H1 (cell line): Measurements from ENCODE around the gene WRAP73. TPM values are rescaled to one million over a fixed set of nuclear protein-coding genes. Genes with fewer than 3 reads are reported as not detected.

ENCODE experiments used
- CTCF ChIA-PET: fragments of 300-600 bp; sonication (Branson Sonifier 250); formaldehyde crosslinking; loops from one replicate; lab custom pipeline; 2021; ENCODE audit not compliant: partially characterized antibody; lab: Charles Lee
- POLR2A ChIA-PET: fragments of 300-600 bp; sonication (Branson Sonifier 250); formaldehyde crosslinking; loops from one replicate; lab custom pipeline; 2021; ENCODE audit warnings: inconsistent platforms; ENCODE audit not compliant: partially characterized antibody; lab: Charles Lee
- DNase-seq, 2 experiments: peaks; one replicate each; pipeline versions ENCODE4 v3.0.0 to v3.0.0-alpha.2; 2010 to 2022; ENCODE audit warnings: low spot score in 2 of 2, low read depth in 1 of 2, mixed read lengths in 1 of 2
- FAIRE-seq: peaks from 2 replicates; lab custom pipeline; 2011; peaks lifted over from hg19 to GRCh38; lab: Jason Lieb, UNC
- H2AFZ ChIP-seq: 2 replicates; pipeline ENCODE4 v1.8.1; 2012; ENCODE audit warnings: low read length, inconsistent platforms
- H2AK5ac ChIP-seq: 2 replicates; pipeline ENCODE4 v1.6.1; 2013; ENCODE audit warnings: low read depth, low read length
- H2BK120ac ChIP-seq: replicated peaks from 2 replicates; pipeline ENCODE3; 2013; ENCODE audit warnings: low read depth, low read length, inconsistent platforms
- H2BK12ac ChIP-seq: 2 replicates; pipeline ENCODE4 v1.6.1; 2013; ENCODE audit warnings: low read depth, low read length
- H2BK15ac ChIP-seq: 2 replicates; pipeline ENCODE4 v1.6.1; 2013; ENCODE audit warnings: low read length
- H2BK20ac ChIP-seq: 2 replicates; pipeline ENCODE4 v1.6.1; 2013; ENCODE audit warnings: low read length
- H2BK5ac ChIP-seq: 2 replicates; pipeline ENCODE4 v1.6.1; 2013; ENCODE audit warnings: low read depth, low read length
- H3K14ac ChIP-seq: 2 replicates; pipeline ENCODE4 v1.6.1; 2013; ENCODE audit warnings: inconsistent platforms; ENCODE audit not compliant: insufficient read length
- H3K18ac ChIP-seq: 2 replicates; pipeline ENCODE4 v1.6.1; 2013; ENCODE audit warnings: low read length; ENCODE audit errors: extremely low read depth
- H3K23ac ChIP-seq: 2 replicates; pipeline ENCODE4 v1.6.1; 2013; ENCODE audit warnings: inconsistent platforms; ENCODE audit not compliant: insufficient read length
- H3K23me2 ChIP-seq: 2 replicates; pipeline ENCODE4 v1.6.1; 2013; ENCODE audit warnings: low read depth, low read length
- H3K27ac ChIP-seq: 2 replicates; pipeline ENCODE4 v1.6.1; 2011; ENCODE audit warnings: low read depth, low read length, inconsistent platforms
- H3K27me3 ChIP-seq, 4 experiments: replicated peaks in 1 of 4; 1 replicate in 1 of 4; 2 replicates in 3 of 4; pipeline versions ENCODE4 v1.6.1 to v1.8.1; 2011 to 2013; ENCODE audit warnings: low read length in 3 of 4, mild to moderate bottlenecking in 3 of 4, inconsistent platforms in 2 of 4, mixed read lengths in 2 of 4, moderate library complexity in 1 of 4; ENCODE audit not compliant: control insufficient read depth in 3 of 4, insufficient read depth in 3 of 4; ENCODE audit errors: extremely low read depth in 1 of 4
- H3K36me3 ChIP-seq, 4 experiments: 2 replicates each; pipeline versions ENCODE4 v1.6.1 to v1.8.1; 2011 to 2013; ENCODE audit warnings: mild to moderate bottlenecking in 4 of 4, low read length in 3 of 4, moderate library complexity in 2 of 4, control low read depth in 1 of 4, inconsistent platforms in 1 of 4; ENCODE audit not compliant: insufficient read depth in 4 of 4, control insufficient read depth in 2 of 4
- H3K4ac ChIP-seq: replicated peaks from 2 replicates; pipeline ENCODE3; 2013; ENCODE audit warnings: low read length, low read depth, mixed read lengths, inconsistent platforms; ENCODE audit not compliant: insufficient read length
- H3K4me1 ChIP-seq, 4 experiments: replicated peaks in 1 of 4; 1 replicate in 1 of 4; 2 replicates in 3 of 4; pipeline versions ENCODE4 v1.6.1 to v1.8.1; 2011 to 2013; ENCODE audit warnings: low read length in 3 of 4, inconsistent platforms in 2 of 4, mixed read lengths in 1 of 4; ENCODE audit not compliant: insufficient read depth in 4 of 4, control insufficient read depth in 3 of 4
- H3K4me2 ChIP-seq, 2 experiments: 2 replicates each; pipeline versions ENCODE4 v1.6.1 to v1.8.1; 2011 to 2013; ENCODE audit warnings: low read depth in 2 of 2, low read length in 2 of 2, control low read depth in 1 of 2, inconsistent platforms in 1 of 2, mild to moderate bottlenecking in 1 of 2; ENCODE audit not compliant: insufficient read depth in 1 of 2
- H3K4me3 ChIP-seq, 4 experiments: fragments of 200-600, 300-600 bp in 1 of 4; sonication (generic), shearing (Covaris generic), sonication (Bioruptor Twin) in 1 of 4; 2 replicates each; pipeline versions ENCODE4 v1.5.1 to v1.8.1; 2011 to 2016; ENCODE audit warnings: low read length in 4 of 4, low read depth in 3 of 4, control low read depth in 2 of 4, inconsistent platforms in 2 of 4, mild to moderate bottlenecking in 2 of 4, mixed read lengths in 1 of 4, moderate library complexity in 1 of 4; ENCODE audit not compliant: insufficient read depth in 2 of 4; ENCODE audit errors: extremely low read depth in 1 of 4
- H3K56ac ChIP-seq: replicated peaks from 2 replicates; pipeline ENCODE3; 2013; ENCODE audit warnings: low read depth, mild to moderate bottlenecking, mixed read lengths, low read length, inconsistent platforms; ENCODE audit not compliant: insufficient read length
- H3K79me1 ChIP-seq: 2 replicates; pipeline ENCODE4 v1.6.1; 2013; ENCODE audit warnings: low read depth, low read length, control low read depth
- H3K79me2 ChIP-seq, 2 experiments: 2 replicates each; pipeline versions ENCODE4 v1.6.1 to v1.8.1; 2012 to 2013; ENCODE audit warnings: low read length in 2 of 2, mild to moderate bottlenecking in 2 of 2, inconsistent platforms in 1 of 2; ENCODE audit not compliant: insufficient read depth in 2 of 2, control insufficient read depth in 1 of 2
- H3K9ac ChIP-seq, 4 experiments: replicated peaks in 1 of 4; 1 replicate in 1 of 4; 2 replicates in 3 of 4; pipeline versions ENCODE4 v1.6.1 to v1.8.1; 2011 to 2013; ENCODE audit warnings: low read depth in 3 of 4, low read length in 3 of 4, control low read depth in 2 of 4, mild to moderate bottlenecking in 2 of 4, moderate library complexity in 2 of 4, inconsistent platforms in 1 of 4; ENCODE audit errors: extremely low read depth in 1 of 4
- H3K9me3 ChIP-seq, 2 experiments: 2 replicates each; pipeline versions ENCODE4 v1.6.1 to v1.8.1; 2012 to 2013; ENCODE audit warnings: mild to moderate bottlenecking in 2 of 2, moderate library complexity in 2 of 2, control low read depth in 1 of 2, inconsistent platforms in 1 of 2, low read depth in 1 of 2, low read length in 1 of 2, mixed read lengths in 1 of 2; ENCODE audit not compliant: insufficient read depth in 2 of 2
- H4K20me1 ChIP-seq, 2 experiments: replicated peaks in 1 of 2; 2 replicates each; pipeline versions ENCODE3 to v1.8.1; 2011 to 2013; ENCODE audit warnings: inconsistent platforms in 2 of 2, low read length in 2 of 2, mild to moderate bottlenecking in 1 of 2; ENCODE audit not compliant: insufficient read depth in 2 of 2, control insufficient read depth in 1 of 2
- H4K5ac ChIP-seq: 2 replicates; pipeline ENCODE4 v1.6.1; 2013; ENCODE audit warnings: low read length, low read depth, mixed read lengths, inconsistent platforms; ENCODE audit not compliant: insufficient read length
- H4K8ac ChIP-seq: 2 replicates; pipeline ENCODE4 v1.8.0; 2013; ENCODE audit warnings: mild to moderate bottlenecking, moderate library complexity, low read length, inconsistent platforms; ENCODE audit not compliant: insufficient read depth; ENCODE audit errors: extremely low read depth
- H4K91ac ChIP-seq: replicated peaks from 2 replicates; pipeline ENCODE3; 2013; ENCODE audit warnings: low read length, mixed read lengths, inconsistent platforms; ENCODE audit not compliant: insufficient read length
- EP300 ChIP-seq, 2 experiments: IDR thresholded peaks; 1 replicate in 1 of 2; 2 replicates in 1 of 2; pipeline ENCODE4 v1.6.1; 2011 to 2012; ENCODE audit warnings: low read depth in 2 of 2, low read length in 2 of 2, mild to moderate bottlenecking in 2 of 2, borderline replicate concordance in 1 of 2, inconsistent platforms in 1 of 2, moderate library complexity in 1 of 2
- RAD21 ChIP-seq, 2 experiments: IDR thresholded peaks in 1 of 2; conservative IDR thresholded peaks in 1 of 2; 2 replicates each; pipeline ENCODE4 v1.6.1; 2011; ENCODE audit warnings: low read depth in 2 of 2, low read length in 2 of 2, improper control_type of control experiment in 1 of 2, inconsistent platforms in 1 of 2, mild to moderate bottlenecking in 1 of 2, moderate library complexity in 1 of 2
- WGBS, 2 experiments: shearing (Covaris generic) in 1 of 2; methylation state at CpG; one replicate each; pipeline versions ENCODE4 v1.1.6 to v1.1.7; 2013 to 2015; ENCODE audit warnings: low lambda C conversion rate in 2 of 2, mixed read lengths in 2 of 2, inconsistent platforms in 1 of 2, low coverage in 1 of 2, missing lambda C conversion rate in 1 of 2; ENCODE audit not compliant: insufficient replicate concordance in 2 of 2, insufficient coverage in 1 of 2, insufficient read length in 1 of 2; ENCODE audit errors: extremely low coverage in 1 of 2, missing lambda C conversion rate in 1 of 2; 5-methylcytosine and 5-hydroxymethylcytosine counted together
- polyA plus RNA-seq, 7 experiments: library from polyadenylated mRNA; depleted of rRNA in 3 of 7; stranded (reverse) in 5 of 7; unstranded in 2 of 7; fragments of >200 nt in 5 of 7; fragments of 200-250 nt in 2 of 7; gene quantifications; 1 replicate in 5 of 7; 2 replicates in 1 of 7; 4 replicates in 1 of 7; pipeline versions ENCODE4 v1.2.1 to v1.2.3, GENCODE V29; 2011 to 2013; ENCODE audit warnings: missing spikeins in 2 of 7, mixed read lengths in 2 of 7
- total RNA-seq: library from RNA; stranded (reverse); fragmentation: NEBNext Ultra II Directional; extraction: Animal tissue kit (Norgen Biotek cat#: 25700); gene quantifications from 2 replicates; pipeline ENCODE4 v1.2.1, GENCODE V29; 2021
- TF ChIP-seq, protein P1 (sequence below), 3 experiments: IDR thresholded peaks; 1 replicate in 2 of 3; 2 replicates in 1 of 3; pipeline versions ENCODE4 v1.5.1 to v1.6.1; 2011; ENCODE audit warnings: low read length in 3 of 3, mild to moderate bottlenecking in 3 of 3, inconsistent platforms in 2 of 3, low read depth in 1 of 3, moderate library complexity in 1 of 3; ENCODE audit not compliant: insufficient read depth in 1 of 3; ENCODE audit errors: control extremely low read depth in 1 of 3

Gene WRAP73
- total and polyA plus RNA-seq, 2 of the 8 experiments (the other 6 are each of a cell fraction or from before 2014, with no cell fraction given): 30.3 to 50.7 TPM

DNA sequence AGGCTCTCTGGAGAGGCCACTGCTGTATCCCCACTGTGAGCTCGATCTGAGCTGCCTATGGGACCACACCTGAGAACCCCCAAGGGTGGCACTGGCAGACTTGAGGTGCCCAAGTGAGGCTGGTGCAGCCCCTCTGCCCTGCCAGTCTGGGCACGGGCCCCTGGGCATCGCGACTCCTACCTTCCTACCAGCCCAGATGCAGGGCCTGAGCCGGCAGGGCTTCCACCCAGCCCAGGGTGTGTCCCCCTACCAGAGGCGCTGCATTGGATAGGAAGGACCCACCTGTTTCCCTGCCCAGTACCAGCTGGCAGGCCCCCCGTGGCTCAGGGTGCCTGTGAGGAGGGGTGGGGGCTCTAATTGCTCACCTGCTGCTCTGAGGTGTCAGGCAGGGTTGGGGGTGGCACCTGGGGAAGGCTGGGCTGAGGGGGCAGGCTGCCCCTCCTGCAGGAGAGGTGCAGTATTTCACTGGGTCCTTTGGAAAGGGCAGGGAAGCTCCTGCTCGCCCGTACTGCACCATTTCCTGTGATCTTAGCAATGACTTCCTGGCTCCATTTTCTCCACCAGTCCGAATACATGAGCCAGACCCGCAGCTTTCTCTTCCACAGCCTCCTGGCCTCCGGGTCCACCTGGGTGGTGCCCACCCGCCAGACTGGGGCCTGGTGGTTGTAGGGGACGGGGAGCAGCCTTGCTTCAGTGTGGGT lies 14.2 kb upstream of the WRAP73 start:
- no peak overlapping the region for H2BK15ac ChIP-seq
- no peak overlapping the region for H2BK20ac ChIP-seq
- H3K18ac ChIP-seq: no peak overlapping the region
- DNase-seq (no peak), FAIRE-seq (no peak)
- H2BK12ac ChIP-seq: no peak overlapping the region
- peaks cover 0 to 8% (median 6%) of the 10 kb centered on the region in 4 experiments; a peak in 5 of 7 replicates for H3K4me1 ChIP-seq
- no peak overlapping the region for H3K23ac ChIP-seq
- no peaks in the 10 kb centered on the region for H3K36me3 ChIP-seq
- no peaks in the 10 kb centered on the region for H3K79me2 ChIP-seq
- no peak overlapping the region for H2AFZ ChIP-seq
- 94% methylated on average over 14 of the region's 14 CpGs; no CpG with 5 or more reads in 1 of the 2 experiments for WGBS, 2 experiments
- H4K5ac ChIP-seq: no peak overlapping the region
- H3K9ac ChIP-seq: no peak overlapping the region
- H3K79me1 ChIP-seq: no peaks in the 10 kb centered on the region
- H3K9me3 ChIP-seq: no peaks in the 10 kb centered on the region
- H3K14ac ChIP-seq: no peak overlapping the region
- POLR2A ChIA-PET: no interaction called here
- H4K91ac ChIP-seq: no peak overlapping the region
- H2BK5ac ChIP-seq: no peak overlapping the region
- CTCF ChIA-PET: interaction anchor here (0.7 to 1.5 kb wide), 10 partner anchors 8 to 94 kb away, joined by 3 to 7 read pairs (median 4); no protein-coding TSS in a partner anchor
- H3K4me3 ChIP-seq: no peak overlapping the region
- no peak overlapping the region for H3K56ac ChIP-seq
- H2BK120ac ChIP-seq: no peak overlapping the region
- H3K27ac ChIP-seq: no peak overlapping the region
- H3K27me3 ChIP-seq: peaks cover 0 to 7% (median under 1%) of the 10 kb centered on the region in 4 experiments; a peak in 3 of 7 replicates
- H2AK5ac ChIP-seq: no peak overlapping the region
- H3K23me2 ChIP-seq: no peaks in the 10 kb centered on the region
- no peak overlapping the region; the same call in 1 of the 2 replicates for H4K8ac ChIP-seq
- no peaks in the 10 kb centered on the region for H4K20me1 ChIP-seq
- H3K4ac ChIP-seq: no peak overlapping the region
- no peak for TF ChIP-seq EP300 (IDR thresholded peaks at IDR 0.05; ENCODE audit: borderline replicate concordance in 1 of 2, low read depth in 2 of 2, low read length in 2 of 2)
- TF ChIP-seq, protein P1, sequence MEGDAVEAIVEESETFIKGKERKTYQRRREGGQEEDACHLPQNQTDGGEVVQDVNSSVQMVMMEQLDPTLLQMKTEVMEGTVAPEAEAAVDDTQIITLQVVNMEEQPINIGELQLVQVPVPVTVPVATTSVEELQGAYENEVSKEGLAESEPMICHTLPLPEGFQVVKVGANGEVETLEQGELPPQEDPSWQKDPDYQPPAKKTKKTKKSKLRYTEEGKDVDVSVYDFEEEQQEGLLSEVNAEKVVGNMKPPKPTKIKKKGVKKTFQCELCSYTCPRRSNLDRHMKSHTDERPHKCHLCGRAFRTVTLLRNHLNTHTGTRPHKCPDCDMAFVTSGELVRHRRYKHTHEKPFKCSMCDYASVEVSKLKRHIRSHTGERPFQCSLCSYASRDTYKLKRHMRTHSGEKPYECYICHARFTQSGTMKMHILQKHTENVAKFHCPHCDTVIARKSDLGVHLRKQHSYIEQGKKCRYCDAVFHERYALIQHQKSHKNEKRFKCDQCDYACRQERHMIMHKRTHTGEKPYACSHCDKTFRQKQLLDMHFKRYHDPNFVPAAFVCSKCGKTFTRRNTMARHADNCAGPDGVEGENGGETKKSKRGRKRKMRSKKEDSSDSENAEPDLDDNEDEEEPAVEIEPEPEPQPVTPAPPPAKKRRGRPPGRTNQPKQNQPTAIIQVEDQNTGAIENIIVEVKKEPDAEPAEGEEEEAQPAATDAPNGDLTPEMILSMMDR (IDR thresholded peaks at IDR 0.05; ENCODE audit: control extremely low read depth in 1 of 3, insufficient read depth in 1 of 3, low read depth in 1 of 3, low read length in 3 of 3): peak in 1 of 3 experiments; percentile 33; a peak in 1 of 4 replicates
- TF ChIP-seq RAD21 (IDR thresholded peaks at IDR 0.05 in 1 of 2, conservative IDR thresholded peaks at IDR 0.05 in 1 of 2; ENCODE audit: low read depth in 2 of 2, low read length in 2 of 2): peak in 1 of 2 experiments; percentile 14; a peak in 1 of 4 replicates
- no peak overlapping the region for H3K4me2 ChIP-seq
